T47D (cell line): Measurements from ENCODE around the gene RPP25L.

Experiments
- DNase-seq, 2 experiments: peaks; one replicate each; pipeline versions ENCODE4 v3.0.0 to v3.0.0-alpha.2; 2011 to 2012; ENCODE audit warnings: low read depth in 1 of 2, low spot score in 1 of 2
- JUND ChIP-seq: IDR thresholded peaks from 2 replicates; pipeline ENCODE4 v1.6.1; 2012; ENCODE audit warnings: low read depth
- in situ Hi-C: cut with HindIII; loops from 2 replicates; pipeline ENCODE4 v1.10.0; 2016; ENCODE audit warnings: low sequenced_read_pairs, low pct_unique_long_range_greater_than_20kb

RPP25L gene

GRCh38 chr9:34591917-34592866 lies 19.7 kb downstream of the RPP25L start:
- no peak for DNase-seq
- in situ Hi-C loops = no loop called here

GRCh38 chr9:34591248-34591916 lies 20.5 kb downstream of the RPP25L start:
- peak; percentile 71 to 84 for DNase-seq
- TF ChIP-seq JUND = no peak
- in situ Hi-C loops = no loop called here

More at GRCh38 chr9:34591917-34592866, 19.7 kb downstream of the RPP25L start:
- TF ChIP-seq JUND = no peak

- no peak for DNase-seq
- no peak for TF ChIP-seq JUND
- in situ Hi-C loops = no loop called here
Observed at GRCh38 chr9:34590381-34591247, 21.3 kb downstream of the RPP25L start.

- no peak for TF ChIP-seq JUND
- in situ Hi-C loops = no loop called here
Observed at GRCh38 chr9:34589636-34590380, 22.1 kb downstream of the RPP25L start, which contains the start of gene CNTFR. CNTFR (minus strand) TSS chr9:34589724; CDS start chr9:34568981, 20,743 bp downstream.

GRCh38 chr9:34588671-34589635 lies 22.9 kb downstream of the RPP25L start:
- in situ Hi-C loops = no loop called here
- TF ChIP-seq JUND = no peak
- DNase-seq = no peak

More at GRCh38 chr9:34589636-34590380, 22.1 kb downstream of the RPP25L start, which contains the start of gene CNTFR:
- peak; percentile 61 to 70 for DNase-seq

GRCh38 chr9:34587271-34587670 lies 24.6 kb downstream of the RPP25L start:
- DNase-seq = no peak
- in situ Hi-C loops = no loop called here

GRCh38 chr9:34585946-34586669 lies 25.8 kb downstream of the RPP25L start:
- TF ChIP-seq JUND = no peak
- in situ Hi-C loops = no loop called here
- DNase-seq = no peak

More at GRCh38 chr9:34587271-34587670, 24.6 kb downstream of the RPP25L start:
- no peak for TF ChIP-seq JUND

GRCh38 chr9:34584970-34585369 lies 26.9 kb downstream of the RPP25L start:
- TF ChIP-seq JUND = no peak
- in situ Hi-C loops = no loop called here
- no peak for DNase-seq

- no peak for DNase-seq
- TF ChIP-seq JUND = no peak
- in situ Hi-C loops = no loop called here
Observed at GRCh38 chr9:34582787-34583186, 29.1 kb downstream of the RPP25L start.

- TF ChIP-seq JUND = no peak
- in situ Hi-C loops = no loop called here
- no peak for DNase-seq
Observed at GRCh38 chr9:34581318-34581717, 30.6 kb downstream of the RPP25L start.
